B cell (primary cell): ENCODE data around the gene RPS19. TPM values are rescaled to one million over a fixed set of nuclear protein-coding genes. Genes with fewer than 3 reads are reported as not detected.

Source experiments
- ATAC-seq: fragments of 200-7000 bp; cut with Tn5 transposase; one replicate; pipeline ENCODE4 v1.10.0; 2021; ENCODE audit warnings: low read depth, mild to moderate bottlenecking, moderate number of reproducible peaks, moderate library complexity
- CTCF ChIA-PET: fragments of 350-600 bp; sonication (Branson Sonifier 250); formaldehyde crosslinking; loops from one replicate; lab custom pipeline; 2021; ENCODE audit warnings: antibody characterized with exemption, inconsistent platforms; lab: Charles Lee
- POLR2A ChIA-PET: fragments of 350-600 bp; sonication (Branson Sonifier 250); formaldehyde crosslinking; loops from one replicate; lab custom pipeline; 2021; ENCODE audit warnings: antibody characterized with exemption; lab: Charles Lee
- DNase-seq: peaks from one replicate; pipeline ENCODE4 v3.0.0; 2013
- H2AFZ ChIP-seq: 2 replicates; pipeline ENCODE4 v1.6.1; 2012; ENCODE audit warnings: mild to moderate bottlenecking, low read depth, low read length; ENCODE audit not compliant: insufficient read depth, poor library complexity, severe bottlenecking
- H3K27ac ChIP-seq, 2 donors: 1 replicate in 1 of 2; 2 replicates in 1 of 2; pipeline ENCODE4 v1.5.1; 2012 to 2013; ENCODE audit warnings: low read length in 2 of 2, mild to moderate bottlenecking in 2 of 2, moderate library complexity in 1 of 2
- H3K27me3 ChIP-seq, 4 experiments: fragments of 200-600 bp in 1 of 4; sonication (generic) in 1 of 4; replicated peaks in 1 of 4; 1 replicate in 2 of 4; 2 replicates in 2 of 4; pipeline versions ENCODE4 v1.6.1 to v1.7.0; 2013 to 2016; ENCODE audit warnings: low read length in 3 of 4, mild to moderate bottlenecking in 2 of 4, mixed read lengths in 1 of 4, moderate library complexity in 1 of 4; ENCODE audit not compliant: insufficient read depth in 4 of 4, control insufficient read depth in 3 of 4; ENCODE audit errors: control extremely low read depth in 1 of 4
- H3K36me3 ChIP-seq, 2 experiments: replicated peaks in 1 of 2; 1 replicate in 1 of 2; 2 replicates in 1 of 2; pipeline versions ENCODE4 v1.6.1 to v1.7.1; 2013; ENCODE audit warnings: low read length in 1 of 2; ENCODE audit not compliant: insufficient read depth in 2 of 2, control insufficient read depth in 1 of 2; ENCODE audit errors: control extremely low read depth in 1 of 2, extremely low read depth in 1 of 2
- H3K4me1 ChIP-seq, 2 donors: fragments of 200-600 bp in 1 of 2; sonication (generic) in 1 of 2; 1 replicate in 1 of 2; 2 replicates in 1 of 2; pipeline versions ENCODE4 v1.5.1 to v1.6.1; 2013 to 2017; ENCODE audit warnings: low read length in 2 of 2; ENCODE audit not compliant: control insufficient read depth in 2 of 2, insufficient read depth in 2 of 2
- H3K4me2 ChIP-seq: replicated peaks from 2 replicates; pipeline ENCODE3; 2012; ENCODE audit warnings: mild to moderate bottlenecking, low read depth, low read length; ENCODE audit not compliant: poor library complexity, severe bottlenecking
- H3K4me3 ChIP-seq, 5 experiments: fragments of 200-600 bp in 1 of 5; sonication (generic) in 1 of 5; 1 replicate in 3 of 5; 2 replicates in 2 of 5; pipeline versions ENCODE4 v1.5.1 to v1.7.0; 2011 to 2016; ENCODE audit warnings: low read length in 4 of 5, mild to moderate bottlenecking in 4 of 5, low read depth in 2 of 5, control low read depth in 1 of 5, moderate library complexity in 1 of 5; ENCODE audit not compliant: insufficient read depth in 1 of 5; ENCODE audit errors: control extremely low read depth in 1 of 5, extremely low read depth in 1 of 5
- H3K79me2 ChIP-seq: fragments of 200-600 bp; sonication (generic); one replicate; pipeline ENCODE4 v1.6.0; 2016; ENCODE audit warnings: low read length; ENCODE audit not compliant: control insufficient read depth, insufficient read depth
- H3K9ac ChIP-seq: fragments of 200-600 bp; sonication (generic); 2 replicates; pipeline ENCODE4 v1.6.1; 2017; ENCODE audit warnings: mild to moderate bottlenecking, low read length, moderate library complexity
- H3K9me3 ChIP-seq, 3 donors: one replicate each; pipeline versions ENCODE4 v1.6.1 to v1.7.1; 2013; ENCODE audit warnings: low read length in 2 of 3; ENCODE audit not compliant: control insufficient read depth in 2 of 3, insufficient read depth in 1 of 3; ENCODE audit errors: control extremely low read depth in 1 of 3
- H4K20me1 ChIP-seq: 2 replicates; pipeline ENCODE4 v1.6.0; 2012; ENCODE audit warnings: mild to moderate bottlenecking, low read length; ENCODE audit not compliant: insufficient read depth, control insufficient read depth, poor library complexity, severe bottlenecking
- H3K27ac Mint-ChIP-seq: one replicate; pipeline ENCODE4 v1.8.0; 2021; ENCODE audit warnings: mixed read lengths
- H3K27me3 Mint-ChIP-seq: one replicate; pipeline ENCODE4 v1.8.0; 2021; ENCODE audit warnings: mixed read lengths
- H3K4me1 Mint-ChIP-seq: one replicate; pipeline ENCODE4 v1.8.0; 2021; ENCODE audit warnings: mixed read lengths
- H3K4me3 Mint-ChIP-seq: one replicate; pipeline ENCODE4 v1.8.0; 2021; ENCODE audit warnings: mixed read lengths
- H3K9me3 Mint-ChIP-seq: one replicate; pipeline ENCODE4 v1.8.0; 2022; ENCODE audit warnings: mixed read lengths; ENCODE audit not compliant: insufficient read depth
- CTCF ChIP-seq: fragments of 200-600 bp; IDR thresholded peaks from one replicate; pipeline ENCODE4 v1.8.0; 2022; ENCODE audit warnings: antibody characterized with exemption, mild to moderate bottlenecking
- EZH2 ChIP-seq: IDR thresholded peaks from 2 replicates; pipeline ENCODE4 v1.6.1; 2012; ENCODE audit warnings: borderline replicate concordance, low read depth, mild to moderate bottlenecking, moderate library complexity, low read length; ENCODE audit not compliant: insufficient read depth, poor library complexity, severe bottlenecking
- WGBS: methylation state at CpG from one replicate; pipeline ENCODE4 v1.1.5; 2013; ENCODE audit warnings: missing lambda C conversion rate; ENCODE audit not compliant: insufficient coverage; 5-methylcytosine and 5-hydroxymethylcytosine counted together
- intact Hi-C: fragments of 100-400 bp; cut with micrococcal nuclease; formaldehyde crosslinking; loops from one replicate; pipeline ENCODE4 v1.10.0; 2022
- polyA plus RNA-seq: library from polyadenylated mRNA; depleted of rRNA; stranded (reverse); fragments of >200 nt; gene quantifications from 2 replicates; pipeline ENCODE4 v1.2.3, GENCODE V29; 2012
- total RNA-seq, 2 donors: library from RNA; stranded (reverse); fragments of 120-200 nt in 1 of 2; gene quantifications; 1 replicate in 1 of 2; 2 replicates in 1 of 2; pipeline versions ENCODE4 v1.2.3 to v1.2.4, GENCODE V29; 2013 to 2022

Gene RPS19
- total and polyA plus RNA-seq, 2 donors (not counting 1 experiment from before 2014, with no cell fraction given), result 3,322 to 9,144 TPM

- TF ChIP-seq CTCF (no peak), EZH2 (no peak)
Observed at GRCh38 chr19:41904118-41904870, 44.2 kb downstream of the RPS19 start.

More at GRCh38 chr19:41904118-41904870, 44.2 kb downstream of the RPS19 start:
- Mint-ChIP-seq H3K9me3 (no peaks in the 10 kb centered on the region), H3K4me3 (no peak overlapping the region), H3K27me3 (no peaks in the 10 kb centered on the region), H3K4me1 (peaks cover 2% of the 10 kb centered on the region), H3K27ac (no peak overlapping the region)
- ChIA-PET CTCF (interaction anchor here (1.0 to 1.3 kb wide), 2 partner anchors 13 to 42 kb away, joined by 3 read pairs; no protein-coding TSS in a partner anchor), POLR2A (interaction anchor here (1.4 kb wide), 1 partner anchor 55 kb away, joined by 3 read pairs; the partner anchor contains the start of gene RABAC1)
- Histone ChIP-seq H3K4me2 (no peak overlapping the region), H3K9ac (no peak overlapping the region), H3K4me3 (no peak overlapping the region), H3K36me3 (peaks cover 6 to 73% of the 10 kb centered on the region in 2 experiments), H2AFZ (no peak overlapping the region), H3K9me3 (no peaks in the 10 kb centered on the region), H4K20me1 (peaks cover 95% of the 10 kb centered on the region), H3K27ac (no peak overlapping the region), H3K79me2 (peaks cover 11% of the 10 kb centered on the region), H3K27me3 (no peaks in the 10 kb centered on the region), H3K4me1 (no peaks in the 10 kb centered on the region)
- ATAC-seq (no peak), DNase-seq (no peak)
- intact Hi-C loops, result no loop called here
- 99% methylated on average over 29 of the region's 30 CpGs for WGBS
